C4-2B (cell line): ENCODE measurements around the gene USP38.

Experiments used
- CTCF ChIP-seq: fragments of 450-650 bp; conservative IDR thresholded peaks from 2 replicates; pipeline ENCODE4 v1.5.1; 2017; ENCODE audit warnings: mild to moderate bottlenecking
- ZFX ChIP-seq: fragments of 450-650 bp; IDR thresholded peaks from 2 replicates; pipeline ENCODE4 v1.6.1; 2017

DNA sequence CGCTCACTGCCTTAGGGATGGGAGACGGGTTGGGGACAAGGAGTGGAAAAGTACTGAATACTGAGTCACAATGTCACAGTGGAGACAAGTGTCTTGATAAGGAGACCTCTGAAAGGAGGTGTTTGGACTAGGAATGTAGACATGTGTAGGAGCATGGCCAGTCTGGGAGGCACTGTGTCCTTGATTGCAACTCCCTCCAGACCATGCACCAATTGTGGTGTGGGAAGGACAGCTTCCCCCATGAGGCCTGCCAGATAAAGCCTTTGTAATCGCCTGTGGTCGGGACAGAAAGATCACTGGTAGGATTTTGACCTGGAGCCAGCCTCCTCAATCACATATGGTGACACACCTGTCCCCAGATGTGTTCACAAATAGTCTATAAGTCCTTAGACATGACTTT is 64.1 kb downstream of the USP38 start:
- TF ChIP-seq CTCF (no peak), ZFX (no peak)
